Mucosa of stomach (tissue), 1 donor: Measurements from ENCODE around the gene DNAJC15.
"Not testable (repeated sequence)": the region's sequence is repeated elsewhere in the genome, so short reads cannot be mapped to it uniquely, and the experiment has no call there.

Experiments
- H3K27me3 ChIP-seq: one replicate; pipeline ENCODE4 v1.7.0; 2013; ENCODE audit warnings: mild to moderate bottlenecking, low read length; ENCODE audit not compliant: control insufficient read depth, insufficient read depth
- H3K36me3 ChIP-seq: one replicate; pipeline ENCODE4 v1.7.0; 2013; ENCODE audit warnings: low read length; ENCODE audit not compliant: control insufficient read depth, insufficient read depth
- H3K4me1 ChIP-seq: one replicate; pipeline ENCODE4 v1.7.0; 2013; ENCODE audit warnings: mild to moderate bottlenecking, low read length; ENCODE audit not compliant: control insufficient read depth, insufficient read depth
- H3K4me3 ChIP-seq: one replicate; pipeline ENCODE4 v1.7.0; 2013; ENCODE audit warnings: low read length
- H3K9ac ChIP-seq: one replicate; pipeline ENCODE4 v1.7.0; 2013; ENCODE audit warnings: mild to moderate bottlenecking, low read length, moderate library complexity
- H3K9me3 ChIP-seq: one replicate; pipeline ENCODE4 v1.7.0; 2013; ENCODE audit warnings: mild to moderate bottlenecking, low read length, moderate library complexity; ENCODE audit not compliant: control insufficient read depth
- donor health status: Pancreatic carcinoma.

Gene DNAJC15

DNA sequence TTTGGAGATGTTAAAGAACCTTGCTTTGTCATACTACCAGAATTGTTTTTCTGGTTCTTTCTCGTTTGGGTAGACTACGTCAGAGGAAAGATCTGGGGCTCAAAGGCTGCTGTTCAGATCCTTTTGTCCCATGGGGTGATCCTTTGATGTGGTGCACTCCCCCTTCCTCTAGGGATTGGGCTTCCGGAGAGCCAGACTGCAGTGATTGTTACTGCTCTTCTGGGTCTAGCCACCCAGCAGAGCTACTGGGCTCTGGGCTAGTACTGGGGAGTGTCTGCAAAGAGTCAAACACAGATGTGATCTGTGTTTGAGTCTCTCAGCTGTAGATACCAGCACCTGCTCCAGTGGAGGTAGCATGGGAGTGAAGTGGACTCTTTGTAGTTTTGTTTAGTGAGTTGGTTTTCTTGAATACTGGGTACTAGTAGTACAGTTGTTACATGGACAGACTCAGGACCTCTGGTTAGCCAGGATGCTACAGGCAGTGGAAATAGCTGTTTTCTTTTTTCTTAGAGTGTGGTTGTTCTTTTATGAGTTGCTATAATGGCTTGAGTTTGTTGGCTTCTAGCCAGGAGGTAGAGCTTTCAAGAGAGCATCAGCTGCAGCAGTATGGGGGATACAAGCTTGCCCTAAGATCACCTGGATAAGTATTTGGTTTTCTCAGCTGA lies 34.4 kb downstream of the DNAJC15 start:
- H3K4me3 ChIP-seq: no peak overlapping the region
- no peak overlapping the region for H3K9ac ChIP-seq
- no peaks in the 10 kb centered on the region for H3K27me3 ChIP-seq
- H3K4me1 ChIP-seq: peaks cover 32% of the 10 kb centered on the region
- H3K9me3 ChIP-seq: no peaks in the 10 kb centered on the region
- no peaks in the 10 kb centered on the region for H3K36me3 ChIP-seq

DNA sequence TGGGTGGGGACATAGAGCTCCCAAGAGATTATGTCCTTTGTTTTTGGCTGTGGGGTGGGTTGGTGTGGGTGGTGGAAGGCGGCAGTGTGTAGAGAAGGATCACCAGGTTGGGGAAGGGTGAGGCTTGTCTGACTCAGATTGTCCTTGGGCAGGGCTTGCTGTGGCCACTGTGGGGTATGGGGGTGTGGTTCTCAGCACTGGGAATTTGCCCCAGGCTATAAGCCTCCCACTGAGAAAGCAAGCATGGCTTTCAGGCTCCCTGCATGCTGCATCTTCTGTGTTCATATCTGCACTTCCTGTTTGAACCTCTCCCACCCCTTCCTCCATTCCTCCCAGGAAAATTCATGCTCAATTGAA lies 34.9 kb downstream of the DNAJC15 start:
- H3K36me3 ChIP-seq: no peaks in the 10 kb centered on the region
- no peaks in the 10 kb centered on the region for H3K27me3 ChIP-seq
- H3K4me3 ChIP-seq: no peak overlapping the region
- peaks cover 32% of the 10 kb centered on the region for H3K4me1 ChIP-seq
- no peak overlapping the region for H3K9ac ChIP-seq
- no peaks in the 10 kb centered on the region for H3K9me3 ChIP-seq

- H3K36me3 ChIP-seq: no peaks in the 10 kb centered on the region
- peaks cover 30% of the 10 kb centered on the region for H3K4me1 ChIP-seq
- H3K4me3 ChIP-seq: no peak overlapping the region
- no peaks in the 10 kb centered on the region for H3K9me3 ChIP-seq
- H3K9ac ChIP-seq: no peak overlapping the region
- H3K27me3 ChIP-seq: no peaks in the 10 kb centered on the region
Measured at GRCh38 chr13:43058831-43059230, 35.4 kb downstream of the DNAJC15 start.

DNA sequence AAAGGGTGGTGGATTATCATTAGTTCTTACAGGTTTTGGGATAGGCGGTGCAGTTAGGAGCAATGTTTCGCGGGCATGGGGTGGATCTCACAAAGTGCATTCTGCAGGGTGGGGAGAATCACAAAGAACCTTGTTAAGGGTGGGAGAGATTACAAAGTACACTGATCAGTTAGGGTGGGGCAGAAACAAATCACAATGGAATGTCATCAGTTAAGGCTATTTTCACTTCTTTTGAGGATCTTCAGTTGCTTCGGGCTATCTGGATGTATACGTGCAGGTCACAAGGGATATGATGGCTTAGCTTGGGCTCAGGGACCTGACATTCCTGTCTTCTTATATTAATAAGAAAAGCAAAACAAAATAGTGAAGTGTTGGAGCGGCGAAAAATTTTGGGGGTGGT lies 36.4 kb downstream of the DNAJC15 start:
- H3K4me1 ChIP-seq: peaks cover 22% of the 10 kb centered on the region
- H3K9me3 ChIP-seq, H3K27me3 ChIP-seq, H3K36me3 ChIP-seq, H3K4me3 ChIP-seq, H3K9ac ChIP-seq: not testable (repeated sequence)

GRCh38 chr13:43060806-43061205 lies 37.4 kb downstream of the DNAJC15 start:
- not testable (repeated sequence) for H3K27me3 ChIP-seq, H3K36me3 ChIP-seq, H3K4me3 ChIP-seq, H3K9me3 ChIP-seq, H3K9ac ChIP-seq
- peaks cover 21% of the 10 kb centered on the region for H3K4me1 ChIP-seq

GRCh38 chr13:43061496-43062280 lies 38.3 kb downstream of the DNAJC15 start:
- Histone ChIP-seq H3K27me3 (no peaks in the 10 kb centered on the region), H3K36me3 (no peaks in the 10 kb centered on the region), H3K9ac (no peak overlapping the region), H3K9me3 (no peaks in the 10 kb centered on the region), H3K4me1 (peaks cover 21% of the 10 kb centered on the region), H3K4me3 (no peak overlapping the region)

DNA sequence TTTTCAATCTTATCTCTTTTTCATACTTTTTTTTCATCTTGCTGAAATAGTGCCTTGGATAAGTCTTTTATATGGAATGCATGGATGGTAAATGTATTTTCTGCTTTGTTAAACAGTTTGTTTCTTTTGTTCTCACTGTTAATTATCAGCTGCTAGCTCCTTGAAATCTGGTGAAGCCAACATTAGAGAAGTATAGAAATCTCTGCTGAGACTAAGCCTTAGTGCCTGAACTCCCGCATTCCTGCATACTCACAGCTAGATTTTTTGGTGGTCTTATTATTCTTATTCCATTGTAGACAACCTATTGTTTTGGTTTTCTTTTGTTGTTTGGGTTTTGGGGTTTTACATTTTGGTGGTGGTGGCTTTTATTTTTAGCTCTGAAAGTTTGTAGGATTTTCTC lies 48.4 kb downstream of the DNAJC15 start:
- Histone ChIP-seq H3K36me3 (no peaks in the 10 kb centered on the region), H3K27me3 (no peaks in the 10 kb centered on the region), H3K4me1 (no peaks in the 10 kb centered on the region), H3K9me3 (no peaks in the 10 kb centered on the region), H3K4me3 (no peak overlapping the region), H3K9ac (no peak overlapping the region)

DNA sequence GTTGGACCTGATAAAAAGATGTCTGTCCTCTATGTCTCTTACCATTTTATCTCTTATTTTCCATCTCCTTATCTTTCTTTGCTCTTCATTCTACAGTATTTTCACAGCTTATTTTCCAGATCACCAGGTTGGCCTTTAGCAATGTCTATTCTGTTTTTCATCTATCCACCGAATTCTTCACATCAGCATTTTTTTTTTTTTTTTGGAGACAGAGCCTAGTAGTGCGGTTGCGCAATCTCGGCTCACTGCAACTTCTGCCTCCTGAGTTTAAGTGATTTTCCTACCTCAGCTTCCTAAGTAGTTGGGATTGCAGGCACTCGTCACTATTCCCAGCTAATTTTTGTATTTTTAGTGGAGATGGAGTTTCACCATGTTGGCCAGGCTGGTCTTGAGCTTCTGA lies 49.0 kb downstream of the DNAJC15 start:
- Histone ChIP-seq H3K9me3 (no peaks in the 10 kb centered on the region), H3K27me3 (no peaks in the 10 kb centered on the region), H3K4me1 (no peaks in the 10 kb centered on the region), H3K9ac (no peak overlapping the region), H3K36me3 (no peaks in the 10 kb centered on the region), H3K4me3 (no peak overlapping the region)

- Histone ChIP-seq H3K4me1 (no peaks in the 10 kb centered on the region), H3K9me3 (no peaks in the 10 kb centered on the region), H3K36me3 (no peaks in the 10 kb centered on the region), H3K27me3 (no peaks in the 10 kb centered on the region), H3K4me3 (no peak overlapping the region), H3K9ac (no peak overlapping the region)
Measured at GRCh38 chr13:43074824-43075510, 51.6 kb downstream of the DNAJC15 start.

- H3K27me3 ChIP-seq, H3K9ac ChIP-seq, H3K9me3 ChIP-seq, H3K4me1 ChIP-seq, H3K4me3 ChIP-seq, H3K36me3 ChIP-seq: not testable (repeated sequence)
Measured at GRCh38 chr13:43075511-43075902, 52.1 kb downstream of the DNAJC15 start.

DNA sequence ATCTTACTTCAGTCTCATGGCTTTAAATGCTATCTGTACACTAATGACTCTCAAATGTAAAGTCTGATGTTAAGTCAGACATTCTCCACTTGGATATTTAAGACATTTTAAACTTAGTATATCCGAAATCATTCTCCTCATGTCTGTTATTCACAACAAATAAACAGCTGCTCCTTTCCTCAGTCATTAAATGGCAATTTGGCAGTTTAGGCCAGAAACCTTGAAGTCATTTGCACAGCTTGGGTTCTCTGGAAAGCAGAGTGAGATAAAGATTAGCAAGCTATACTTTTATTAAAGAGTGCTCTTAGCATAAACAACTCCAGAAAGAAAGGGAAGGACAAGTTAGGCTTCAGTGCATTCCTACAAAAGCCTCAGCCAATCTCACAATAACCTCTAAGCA lies 53.7 kb downstream of the DNAJC15 start:
- H3K4me1 ChIP-seq: no peaks in the 10 kb centered on the region
- H3K36me3 ChIP-seq: no peaks in the 10 kb centered on the region
- no peak overlapping the region for H3K9ac ChIP-seq
- no peak overlapping the region for H3K4me3 ChIP-seq
- no peaks in the 10 kb centered on the region for H3K27me3 ChIP-seq
- no peaks in the 10 kb centered on the region for H3K9me3 ChIP-seq

GRCh38 chr13:43077461-43077860 lies 54.1 kb downstream of the DNAJC15 start:
- no peaks in the 10 kb centered on the region for H3K36me3 ChIP-seq
- no peaks in the 10 kb centered on the region for H3K4me1 ChIP-seq
- H3K9ac ChIP-seq: no peak overlapping the region
- no peak overlapping the region for H3K4me3 ChIP-seq
- H3K27me3 ChIP-seq: no peaks in the 10 kb centered on the region
- H3K9me3 ChIP-seq: no peaks in the 10 kb centered on the region
